Measurements from ENCODE around the gene LGALS4. TPM values are rescaled to one million over a fixed set of nuclear protein-coding genes. Genes with fewer than 3 reads are reported as not detected.

Gene LGALS4
- total and polyA plus RNA-seq, 9 of the 15 experiments (the other 6 are each of a cell fraction or from before 2014, with no cell fraction given) = 0.08 to 1.1 (median 0.30) TPM; not detected in 3

- TF ChIP-seq FOXA3 (CRISPR knock-in tag; conservative IDR thresholded peaks at IDR 0.05 in 1 of 2, IDR thresholded peaks at IDR 0.05 in 1 of 2) (0 out of 4 replicates have a peak, but pooled peaks of 1 of the 2 experiments have one; percentile 51), BHLHE40 (IDR thresholded peaks at IDR 0.05; ENCODE audit: low read length) (no peak), ZNF41 (CRISPR knock-in tag; conservative IDR thresholded peaks at IDR 0.05) (no peak), DDX20 (tag; IDR thresholded peaks at IDR 0.05; ENCODE audit: low read depth) (no peak), ETV6 (IDR thresholded peaks at IDR 0.05; ENCODE audit: borderline replicate concordance in 1 of 2, low read depth in 2 of 2, low read length in 1 of 2) (no peak), ETV6 (CRISPR knock-in tag; IDR thresholded peaks at IDR 0.05; ENCODE audit: borderline replicate concordance) (no peak), SMARCA4 (IDR thresholded peaks at IDR 0.05) (0 out of 2 replicates have a peak, but pooled peaks have one; percentile 43), BCOR (IDR thresholded peaks at IDR 0.05) (0 out of 2 replicates have a peak, but pooled peaks have one; percentile 25), FOXK2 (conservative IDR thresholded peaks at IDR 0.05 in 1 of 2, IDR thresholded peaks at IDR 0.05 in 1 of 2; ENCODE audit: low read depth in 2 of 2) (no peak), NEUROD1 (IDR thresholded peaks at IDR 0.05; ENCODE audit: borderline replicate concordance, low read depth, low read length, partially characterized antibody) (peak; percentile 13), FOXM1 (IDR thresholded peaks at IDR 0.05; ENCODE audit: low read depth) (peak; percentile 53), FOXM1 (CRISPR knock-in tag; IDR thresholded peaks at IDR 0.05; ENCODE audit: low read depth) (no peak), RBFOX2 (IDR thresholded peaks at IDR 0.05; ENCODE audit: low read depth, low read length) (no peak), ZBTB26 (CRISPR knock-in tag; IDR thresholded peaks at IDR 0.05) (no peak), ZNF551 (CRISPR knock-in tag; IDR thresholded peaks at IDR 0.05) (no peak), ATF1 (CRISPR knock-in tag; IDR thresholded peaks at IDR 0.05) (no peak), ATF1 (tag; IDR thresholded peaks at IDR 0.05) (peak; percentile 54), U2AF2 (optimal IDR thresholded peaks at IDR 0.05; ENCODE audit: low read depth, low read length) (no peak), KAT7 (CRISPR knock-in tag; IDR thresholded peaks at IDR 0.05; ENCODE audit: borderline replicate concordance) (no peak)
- TF ChIP-seq, protein P1, sequence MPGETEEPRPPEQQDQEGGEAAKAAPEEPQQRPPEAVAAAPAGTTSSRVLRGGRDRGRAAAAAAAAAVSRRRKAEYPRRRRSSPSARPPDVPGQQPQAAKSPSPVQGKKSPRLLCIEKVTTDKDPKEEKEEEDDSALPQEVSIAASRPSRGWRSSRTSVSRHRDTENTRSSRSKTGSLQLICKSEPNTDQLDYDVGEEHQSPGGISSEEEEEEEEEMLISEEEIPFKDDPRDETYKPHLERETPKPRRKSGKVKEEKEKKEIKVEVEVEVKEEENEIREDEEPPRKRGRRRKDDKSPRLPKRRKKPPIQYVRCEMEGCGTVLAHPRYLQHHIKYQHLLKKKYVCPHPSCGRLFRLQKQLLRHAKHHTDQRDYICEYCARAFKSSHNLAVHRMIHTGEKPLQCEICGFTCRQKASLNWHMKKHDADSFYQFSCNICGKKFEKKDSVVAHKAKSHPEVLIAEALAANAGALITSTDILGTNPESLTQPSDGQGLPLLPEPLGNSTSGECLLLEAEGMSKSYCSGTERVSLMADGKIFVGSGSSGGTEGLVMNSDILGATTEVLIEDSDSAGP (CRISPR knock-in tag; IDR thresholded peaks at IDR 0.05) = peak; percentile 97
- TF ChIP-seq, protein P2, sequence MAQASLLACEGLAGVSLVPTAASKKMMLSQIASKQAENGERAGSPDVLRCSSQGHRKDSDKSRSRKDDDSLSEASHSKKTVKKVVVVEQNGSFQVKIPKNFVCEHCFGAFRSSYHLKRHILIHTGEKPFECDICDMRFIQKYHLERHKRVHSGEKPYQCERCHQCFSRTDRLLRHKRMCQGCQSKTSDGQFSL (CRISPR knock-in tag; IDR thresholded peaks at IDR 0.05) = no peak
- TF ChIP-seq, protein P2 (tag; IDR thresholded peaks at IDR 0.05) = peak in 1 of 2 experiments; percentile 84; a peak in 2 of 4 replicates
- TF ChIP-seq, protein P3, sequence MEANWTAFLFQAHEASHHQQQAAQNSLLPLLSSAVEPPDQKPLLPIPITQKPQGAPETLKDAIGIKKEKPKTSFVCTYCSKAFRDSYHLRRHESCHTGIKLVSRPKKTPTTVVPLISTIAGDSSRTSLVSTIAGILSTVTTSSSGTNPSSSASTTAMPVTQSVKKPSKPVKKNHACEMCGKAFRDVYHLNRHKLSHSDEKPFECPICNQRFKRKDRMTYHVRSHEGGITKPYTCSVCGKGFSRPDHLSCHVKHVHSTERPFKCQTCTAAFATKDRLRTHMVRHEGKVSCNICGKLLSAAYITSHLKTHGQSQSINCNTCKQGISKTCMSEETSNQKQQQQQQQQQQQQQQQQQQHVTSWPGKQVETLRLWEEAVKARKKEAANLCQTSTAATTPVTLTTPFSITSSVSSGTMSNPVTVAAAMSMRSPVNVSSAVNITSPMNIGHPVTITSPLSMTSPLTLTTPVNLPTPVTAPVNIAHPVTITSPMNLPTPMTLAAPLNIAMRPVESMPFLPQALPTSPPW (CRISPR knock-in tag; IDR thresholded peaks at IDR 0.05) = peak; percentile 95
Measured at GRCh38 chr19:38852231-38853044, 39.7 kb upstream of the LGALS4 start (continued).
